Heart left ventricle (tissue), 13 donors: ENCODE measurements around the gene OBSL1.

ENCODE experiments used
- POLR2A ChIP-seq, 2 donors: fragments of 450-650 bp; IDR thresholded peaks; one replicate each; pipeline ENCODE4 v1.6.1; 2017; ENCODE audit warnings: antibody characterized with exemption in 2 of 2, mild to moderate bottlenecking in 2 of 2, moderate library complexity in 2 of 2
- TF ChIP-seq, protein P1 (sequence below), 12 donors: fragments of 200-600 bp; sonication (generic) in 4 of 12; IDR thresholded peaks; one replicate each; pipeline versions ENCODE4 v1.5.0 to v1.8.0; 2018 to 2022; ENCODE audit warnings: antibody characterized with exemption in 12 of 12, mild to moderate bottlenecking in 5 of 12
- donor health status: ischemic (EF 13 %, LVEDD 7.1; RV severe dilation, severe dysfunction).
- donor health status: DM: no; HTN: yes; CAD: no.
- donor health status: DM: no; HTN: no; CAD: no.
- donor health status: ischemic (EF 25% LVEDD 6.9; RV normal size, moderate dysfunction).
- donor health status: ischemic (EF 25% LVEDD 5.7; RV mildly dilated, moderate dysfunction).
- donor health status: ischemic (EF 35%, LVEDD 5.7; RV mildly dilated, moderate dysfunction).
- donor health status: nonischemic (EF 11% LVEDD 7.7; RV severe dilation, severe dysfunction).
- donor health status: DM: yes; HTN: yes; CAD: no.
- donor health status: PGD.
- donor health status: ischemic (EF 29% LVEDD 5.4; RV normal size, mild dysfunction).
- donor health status: nonischemic (EF 23%, LVEDD 6.1; RV moderate dilation, normal function).

DNA sequence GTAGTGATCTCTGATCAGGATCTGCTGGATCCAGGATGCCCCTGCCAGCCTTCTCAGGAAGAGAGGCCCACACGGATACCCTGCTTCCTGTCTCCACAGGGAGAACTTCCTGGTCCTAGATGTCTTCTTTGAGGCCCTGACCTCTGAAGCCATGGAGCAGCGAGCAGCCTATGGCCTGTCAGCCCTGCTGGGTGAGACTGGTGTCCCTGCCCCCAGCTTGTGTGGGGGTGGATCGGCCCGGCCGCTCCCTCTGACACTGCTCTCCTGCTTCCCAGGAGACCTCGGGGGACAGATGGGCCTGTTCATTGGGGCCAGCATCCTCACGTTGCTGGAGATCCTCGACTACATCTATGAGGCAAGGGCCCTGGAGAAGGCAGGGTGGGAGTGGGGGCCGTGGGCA is 34.4 kb downstream of the OBSL1 start:
- TF ChIP-seq POLR2A (IDR thresholded peaks at IDR 0.05) = no peak
- TF ChIP-seq, protein P1, sequence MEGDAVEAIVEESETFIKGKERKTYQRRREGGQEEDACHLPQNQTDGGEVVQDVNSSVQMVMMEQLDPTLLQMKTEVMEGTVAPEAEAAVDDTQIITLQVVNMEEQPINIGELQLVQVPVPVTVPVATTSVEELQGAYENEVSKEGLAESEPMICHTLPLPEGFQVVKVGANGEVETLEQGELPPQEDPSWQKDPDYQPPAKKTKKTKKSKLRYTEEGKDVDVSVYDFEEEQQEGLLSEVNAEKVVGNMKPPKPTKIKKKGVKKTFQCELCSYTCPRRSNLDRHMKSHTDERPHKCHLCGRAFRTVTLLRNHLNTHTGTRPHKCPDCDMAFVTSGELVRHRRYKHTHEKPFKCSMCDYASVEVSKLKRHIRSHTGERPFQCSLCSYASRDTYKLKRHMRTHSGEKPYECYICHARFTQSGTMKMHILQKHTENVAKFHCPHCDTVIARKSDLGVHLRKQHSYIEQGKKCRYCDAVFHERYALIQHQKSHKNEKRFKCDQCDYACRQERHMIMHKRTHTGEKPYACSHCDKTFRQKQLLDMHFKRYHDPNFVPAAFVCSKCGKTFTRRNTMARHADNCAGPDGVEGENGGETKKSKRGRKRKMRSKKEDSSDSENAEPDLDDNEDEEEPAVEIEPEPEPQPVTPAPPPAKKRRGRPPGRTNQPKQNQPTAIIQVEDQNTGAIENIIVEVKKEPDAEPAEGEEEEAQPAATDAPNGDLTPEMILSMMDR (IDR thresholded peaks at IDR 0.05) = no peak
